Myometrial cell (primary cell): Measurements from ENCODE around the gene TBC1D3C. TPM values are rescaled to one million over a fixed set of nuclear protein-coding genes. Genes with fewer than 3 reads are reported as not detected.

Source experiments
- total RNA-seq: library from RNA; depleted of rRNA; stranded (reverse); fragments of >200 nt; gene quantifications from 2 replicates; pipeline ENCODE4 v1.2.3, GENCODE V29; 2015

TBC1D3C gene
- not detected in 2 replicates for total RNA-seq

DNA sequence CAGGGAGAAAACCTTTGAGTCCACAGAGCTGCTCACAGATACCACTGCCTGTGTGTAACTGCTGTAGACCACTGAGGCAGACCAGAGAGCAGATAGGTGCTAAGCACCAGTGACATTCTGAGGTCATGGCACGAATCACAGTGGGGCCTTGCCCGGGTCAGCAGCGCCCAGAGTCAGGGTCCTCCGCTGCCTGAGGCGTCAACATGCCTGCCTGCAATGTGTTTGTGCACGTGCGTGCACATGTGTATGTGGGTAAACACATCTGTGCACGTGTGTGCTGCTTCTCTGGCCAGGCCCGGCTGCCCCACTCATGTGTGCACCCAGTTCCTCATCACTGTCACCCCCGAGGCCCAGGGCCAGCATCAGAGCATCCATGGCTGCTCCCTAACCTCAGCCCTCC is at the start of gene TBC1D3C:
Gene TBC1D3C (minus strand): TSS at position 101 of the 400 bp plus-strand sequence. CDS start 1,568 bp downstream, outside the sequence.

Other genes with a start within 250 kb of the TBC1D3C start
- not detected in 2 replicates for gene TBC1D3K, start 144.2 kb downstream of the TBC1D3C start, total RNA-seq
- 1.9 and 4.0 TPM in 2 replicates for gene TBC1D3L, start 79.6 kb downstream of the TBC1D3C start, total RNA-seq
- gene TBC1D3D, start 64.7 kb downstream of the TBC1D3C start, total RNA-seq: 0.18 TPM in 1 of 2 replicates, not detected in the other
- not detected in 2 replicates for gene TBC1D3E, start 59.3 kb upstream of the TBC1D3C start, total RNA-seq
- gene TBC1D3, start 123.9 kb upstream of the TBC1D3C start, total RNA-seq: not detected in 2 replicates
- gene MRPL45, start 228.5 kb upstream of the TBC1D3C start, total RNA-seq: 37.6 and 37.8 TPM in 2 replicates